Gastroesophageal sphincter (tissue), 3 donors: Measurements from ENCODE around the gene SPATA16.

Experiments
- EP300 ChIP-seq: sonication (generic); formaldehyde crosslinking; IDR thresholded peaks from one replicate; pipeline ENCODE4 v1.6.1; 2017; ENCODE audit warnings: antibody characterized with exemption, mild to moderate bottlenecking
- POLR2A ChIP-seq, 2 donors: fragments of 450-650 bp; IDR thresholded peaks; one replicate each; pipeline ENCODE4 v1.6.1; 2017; ENCODE audit warnings: antibody characterized with exemption in 2 of 2, mild to moderate bottlenecking in 2 of 2, moderate library complexity in 1 of 2
- POLR2AphosphoS5 ChIP-seq: sonication (generic); formaldehyde crosslinking; IDR thresholded peaks from one replicate; pipeline ENCODE4 v1.6.1; 2017; ENCODE audit warnings: antibody characterized with exemption
- TF ChIP-seq, protein P1 (sequence below), 4 experiments: fragments of 200-600 bp in 2 of 4; fragments of 450-650 bp in 2 of 4; sonication (generic) in 1 of 4; IDR thresholded peaks; one replicate each; pipeline ENCODE4 v1.5.1; 2017 to 2019; ENCODE audit warnings: antibody characterized with exemption in 4 of 4, mild to moderate bottlenecking in 2 of 4, moderate library complexity in 2 of 4

DNA sequence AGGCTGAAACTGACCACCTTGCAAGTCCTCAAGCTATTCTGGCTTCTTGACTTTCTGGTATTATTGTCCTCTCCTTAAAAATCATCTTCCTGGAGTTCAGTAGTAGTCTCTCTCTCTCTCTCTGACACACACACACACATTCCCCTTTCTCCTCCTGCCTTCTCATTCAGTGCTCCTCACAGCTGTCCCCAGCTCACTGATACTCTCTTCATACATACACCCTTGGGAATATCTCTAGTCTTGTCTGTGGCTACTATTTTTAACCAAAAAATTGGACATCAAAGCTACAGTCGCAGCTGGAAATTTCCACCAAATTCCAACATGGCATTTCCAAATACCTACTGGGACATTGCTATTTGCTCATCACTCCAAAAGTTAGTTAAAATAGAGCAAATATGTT lies 211.6 kb downstream of the SPATA16 start:
- TF ChIP-seq, protein P1, sequence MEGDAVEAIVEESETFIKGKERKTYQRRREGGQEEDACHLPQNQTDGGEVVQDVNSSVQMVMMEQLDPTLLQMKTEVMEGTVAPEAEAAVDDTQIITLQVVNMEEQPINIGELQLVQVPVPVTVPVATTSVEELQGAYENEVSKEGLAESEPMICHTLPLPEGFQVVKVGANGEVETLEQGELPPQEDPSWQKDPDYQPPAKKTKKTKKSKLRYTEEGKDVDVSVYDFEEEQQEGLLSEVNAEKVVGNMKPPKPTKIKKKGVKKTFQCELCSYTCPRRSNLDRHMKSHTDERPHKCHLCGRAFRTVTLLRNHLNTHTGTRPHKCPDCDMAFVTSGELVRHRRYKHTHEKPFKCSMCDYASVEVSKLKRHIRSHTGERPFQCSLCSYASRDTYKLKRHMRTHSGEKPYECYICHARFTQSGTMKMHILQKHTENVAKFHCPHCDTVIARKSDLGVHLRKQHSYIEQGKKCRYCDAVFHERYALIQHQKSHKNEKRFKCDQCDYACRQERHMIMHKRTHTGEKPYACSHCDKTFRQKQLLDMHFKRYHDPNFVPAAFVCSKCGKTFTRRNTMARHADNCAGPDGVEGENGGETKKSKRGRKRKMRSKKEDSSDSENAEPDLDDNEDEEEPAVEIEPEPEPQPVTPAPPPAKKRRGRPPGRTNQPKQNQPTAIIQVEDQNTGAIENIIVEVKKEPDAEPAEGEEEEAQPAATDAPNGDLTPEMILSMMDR (IDR thresholded peaks at IDR 0.05): no peak
- TF ChIP-seq POLR2A (IDR thresholded peaks at IDR 0.05): no peak
- no peak for TF ChIP-seq EP300
- TF ChIP-seq POLR2AphosphoS5: no peak
